HK-2 (cell line): Measurements from ENCODE around the gene CFAP73.

Source experiments
- DNase-seq: peaks from one replicate; pipeline ENCODE4 v3.0.0-alpha.2; 2018; ENCODE audit not compliant: unreplicated experiment

The CFAP73 gene

GRCh38 chr12:113164014-113164413 is 14.5 kb downstream of the CFAP73 start:
- DNase-seq = no peak

GRCh38 chr12:113165521-113166450 is 16.3 kb downstream of the CFAP73 start:
- no peak for DNase-seq

- DNase-seq = no peak
These were observed 18.3 kb downstream of the CFAP73 start for GRCh38 chr12:113167868-113168267.

- DNase-seq = no peak
These were observed 20.2 kb downstream of the CFAP73 start for GRCh38 chr12:113169697-113170096.

- no peak for DNase-seq
These were observed 20.9 kb downstream of the CFAP73 start for GRCh38 chr12:113170457-113170856.

GRCh38 chr12:113170926-113171325 is 21.4 kb downstream of the CFAP73 start:
- no peak for DNase-seq

- DNase-seq = no peak
These were observed 22.0 kb downstream of the CFAP73 start for GRCh38 chr12:113171543-113171942.

DNA sequence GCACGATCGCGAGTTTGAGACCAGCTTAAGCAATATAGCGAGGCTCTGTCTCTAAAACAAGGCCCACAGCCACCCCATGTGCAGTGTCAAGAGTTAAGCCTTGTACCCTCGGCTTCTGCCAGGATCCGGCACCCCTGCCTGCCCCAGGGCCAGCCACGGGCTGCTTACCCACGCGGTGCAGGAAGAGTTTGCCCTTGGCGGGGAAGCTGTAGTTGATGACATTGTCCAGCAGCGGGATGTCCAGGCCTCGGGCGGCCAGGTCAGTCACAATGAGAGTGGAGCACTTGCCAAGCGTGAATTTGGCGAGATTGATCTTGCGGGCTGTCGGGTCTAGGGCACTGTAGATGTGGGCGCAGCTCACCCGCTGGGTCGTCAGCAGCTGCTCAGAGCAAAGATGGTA is 22.7 kb downstream of the CFAP73 start:
- no peak for DNase-seq

GRCh38 chr12:113173081-113173698 is 23.7 kb downstream of the CFAP73 start:
- DNase-seq = no peak

DNA sequence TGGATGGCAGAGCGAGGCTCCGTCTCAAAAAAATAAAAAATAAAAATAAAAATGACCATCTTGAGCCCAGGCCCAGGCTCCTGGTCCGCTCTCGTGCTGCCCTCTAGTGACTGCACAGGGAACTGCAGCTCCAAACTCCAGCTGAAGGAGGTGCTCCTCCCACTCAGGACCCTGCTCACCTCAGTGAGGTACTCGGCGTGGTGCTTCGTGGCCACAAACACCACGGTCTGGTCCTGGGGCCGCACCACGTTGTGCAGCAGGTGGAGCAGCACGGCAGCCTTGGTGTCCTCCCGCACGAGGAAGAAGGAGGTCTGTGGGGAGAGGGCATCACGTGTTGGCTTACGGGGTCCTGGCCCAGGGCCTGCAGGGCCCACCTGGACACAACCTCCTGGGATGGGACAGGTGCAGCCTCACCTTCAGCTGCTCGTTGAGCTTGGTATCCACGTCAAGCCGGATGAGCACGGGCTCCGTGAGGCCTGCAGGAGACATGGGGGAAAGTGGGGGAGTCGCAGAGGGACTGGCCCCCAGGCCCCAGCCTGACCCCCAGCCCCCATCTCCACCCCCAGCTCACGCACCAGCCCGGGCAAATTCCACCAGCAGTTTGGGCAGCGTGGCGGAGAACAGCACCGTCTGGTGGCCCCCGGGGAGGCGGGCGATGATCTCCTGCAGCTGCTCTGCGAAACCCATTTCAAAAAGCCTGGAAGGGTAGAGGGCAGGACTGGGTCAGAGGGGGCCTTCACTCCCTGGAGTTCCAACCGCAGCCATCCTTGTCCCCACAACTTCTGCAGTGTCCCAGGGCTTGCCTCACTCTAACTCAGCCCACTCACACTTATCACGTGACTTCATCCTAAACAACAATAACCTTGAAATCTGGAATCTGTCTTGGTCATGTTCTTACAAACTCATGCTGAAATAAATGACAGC is 25.2 kb downstream of the CFAP73 start:
- DNase-seq = peak; percentile 83

- DNase-seq = no peak
These were observed 29.5 kb downstream of the CFAP73 start for GRCh38 chr12:113179023-113179422.

DNA sequence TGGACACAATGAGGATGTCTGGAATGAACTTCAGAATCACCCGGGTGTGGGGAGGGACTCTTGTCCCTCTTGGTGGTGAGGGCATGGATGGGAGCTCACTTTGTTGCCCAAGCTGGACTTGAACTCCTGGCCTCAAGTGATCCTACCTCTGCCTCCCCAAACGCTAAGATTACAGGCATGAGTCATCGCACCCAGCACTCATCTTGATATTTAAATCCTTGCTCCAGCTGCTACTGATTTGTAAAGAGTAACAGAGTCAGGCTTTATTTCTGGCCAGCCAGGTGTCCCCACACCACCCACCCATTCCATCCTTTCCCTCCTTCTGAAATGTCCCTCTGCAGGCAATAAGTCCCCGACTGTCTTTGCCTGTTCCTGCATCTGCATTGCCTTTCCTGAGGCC is 30.8 kb downstream of the CFAP73 start:
- DNase-seq = no peak

- no peak for DNase-seq
These were observed 32.5 kb downstream of the CFAP73 start for GRCh38 chr12:113181975-113182374.

DNA sequence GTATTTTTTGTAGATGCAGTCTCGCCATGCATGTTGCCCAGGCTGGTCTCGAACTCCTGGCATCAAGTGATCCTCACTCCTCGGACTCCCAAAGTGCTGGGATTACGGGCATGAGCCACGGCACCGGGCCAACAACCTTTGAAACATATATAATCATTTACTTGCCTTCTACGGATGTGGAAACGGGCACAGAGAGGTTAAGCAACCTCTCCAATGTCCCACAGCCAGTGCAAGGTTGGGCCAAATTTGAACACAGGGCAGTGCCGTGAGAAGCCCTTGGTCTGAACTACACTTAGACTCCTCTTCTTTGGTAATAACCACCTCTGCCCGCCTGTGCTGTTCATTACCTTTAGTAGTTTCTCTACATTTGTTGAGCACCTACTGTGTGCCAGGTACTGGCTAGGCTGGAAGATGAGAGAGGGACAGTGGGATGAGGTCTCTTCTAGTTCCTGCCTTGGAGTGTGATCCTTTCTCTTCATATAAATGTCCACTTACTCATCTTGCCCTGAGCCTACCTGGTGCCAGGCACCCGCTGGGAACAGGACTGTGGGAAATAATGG is 33.6 kb downstream of the CFAP73 start:
- no peak for DNase-seq

- DNase-seq = no peak
These were observed 34.8 kb downstream of the CFAP73 start for GRCh38 chr12:113184098-113184899.

GRCh38 chr12:113184900-113185179 is 35.3 kb downstream of the CFAP73 start:
- DNase-seq = peak; percentile 93

- peak; percentile 87 for DNase-seq
These were observed 35.9 kb downstream of the CFAP73 start, which contains the start of the genes DDX54 and RITA1 for GRCh38 chr12:113185180-113186032. Gene DDX54, minus strand, starts transcription at chr12:113185478. Its CDS starts 27 bp downstream, at chr12:113185451. Gene RITA1, plus strand, starts transcription at chr12:113185721. Its CDS starts 1,026 bp downstream, at chr12:113186747.

- no peak for DNase-seq
These were observed 36.5 kb downstream of the CFAP73 start for GRCh38 chr12:113186033-113186365.

- DNase-seq = no peak
These were observed 37.3 kb downstream of the CFAP73 start for GRCh38 chr12:113186666-113187325.

GRCh38 chr12:113189361-113189760 is 39.8 kb downstream of the CFAP73 start:
- DNase-seq = no peak
